Activated CD8-positive, alpha-beta memory T cell treated with anti-CD3 and anti-CD28 coated beads, Interleukin-2, amount 50 U/mL, for 24 hours (primary cell): Measurements from ENCODE around the gene DNAAF5.
A peak's percentile ranks its signal among the peaks of the same experiment; 100 is the strongest.

Source experiments
- DNase-seq: peaks from one replicate; pipeline ENCODE4 v3.0.0-alpha.2; 2020; ENCODE audit errors: extremely low read depth

The DNAAF5 gene

DNA sequence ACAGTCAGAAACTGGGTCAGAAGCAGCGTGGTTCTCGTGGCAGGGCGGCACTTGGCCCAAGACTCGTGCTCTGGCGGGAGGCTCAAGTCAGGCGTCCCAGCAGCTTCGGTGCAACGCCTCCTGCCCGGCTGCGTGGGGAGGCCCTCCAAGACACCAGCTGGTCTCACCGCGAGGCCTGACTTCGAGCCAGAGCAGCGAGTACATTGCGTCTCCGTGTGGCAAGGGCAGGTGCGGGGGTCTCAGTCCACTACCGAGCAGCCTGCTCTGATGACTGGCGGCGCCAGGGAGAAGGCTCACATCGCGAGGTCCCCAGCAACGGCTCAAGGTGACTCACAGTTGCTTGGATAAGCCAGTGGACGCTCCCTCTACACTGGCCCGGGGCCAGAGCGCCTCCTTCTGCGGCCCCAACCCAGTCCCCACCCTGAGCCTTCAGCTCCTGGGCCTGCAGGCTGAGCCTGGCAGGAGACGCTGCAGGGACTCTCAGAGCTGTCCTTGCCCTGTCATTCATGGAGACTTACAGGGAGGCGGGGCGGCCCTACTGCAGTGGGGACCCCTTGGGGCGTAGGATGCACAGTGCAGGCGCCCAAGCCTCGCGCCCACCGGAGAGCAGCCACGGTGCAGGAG lies 42.5 kb downstream of the DNAAF5 start:
- no peak for DNase-seq

DNA sequence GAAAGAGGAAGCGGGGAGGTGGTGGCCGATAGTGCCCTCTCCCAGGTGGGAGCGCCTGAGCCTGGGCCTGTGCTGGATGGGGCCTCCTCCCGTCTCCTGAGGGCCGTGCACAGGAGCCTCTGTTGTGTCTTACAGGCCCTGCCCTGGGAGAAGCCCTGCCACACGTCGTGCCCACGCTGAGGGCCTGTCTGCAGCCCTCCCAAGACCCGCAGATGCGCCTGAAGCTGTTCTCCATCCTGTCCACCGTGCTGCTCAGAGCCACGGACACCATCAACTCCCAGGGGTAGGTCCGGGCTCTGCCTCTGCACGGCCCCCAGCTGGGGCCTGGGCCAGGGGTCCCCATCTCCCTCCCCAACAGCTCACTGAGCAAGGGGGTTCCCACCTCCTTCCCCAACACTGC lies 43.8 kb downstream of the DNAAF5 start:
- no peak for DNase-seq

DNA sequence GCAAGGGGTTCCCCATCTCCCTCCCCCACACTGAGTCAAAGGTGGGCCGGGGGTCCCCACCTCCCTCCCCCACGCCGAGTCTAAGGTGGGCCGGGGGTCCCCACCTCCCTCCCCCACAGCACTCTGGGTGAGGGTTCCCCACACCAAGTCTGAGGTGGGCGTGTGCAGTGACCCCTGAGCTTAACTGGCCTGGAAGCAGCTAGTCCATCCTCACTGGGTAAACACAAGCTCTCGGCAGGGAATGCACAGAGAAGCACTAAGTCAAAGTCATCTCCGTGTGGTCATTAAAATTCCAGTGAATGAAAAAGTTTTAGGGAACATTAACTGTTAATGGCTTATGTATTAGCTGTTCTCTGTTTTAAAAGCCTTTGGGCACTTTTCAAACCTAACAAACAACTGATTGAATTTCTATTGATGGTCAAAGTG lies 44.3 kb downstream of the DNAAF5 start:
- DNase-seq: no peak

DNA sequence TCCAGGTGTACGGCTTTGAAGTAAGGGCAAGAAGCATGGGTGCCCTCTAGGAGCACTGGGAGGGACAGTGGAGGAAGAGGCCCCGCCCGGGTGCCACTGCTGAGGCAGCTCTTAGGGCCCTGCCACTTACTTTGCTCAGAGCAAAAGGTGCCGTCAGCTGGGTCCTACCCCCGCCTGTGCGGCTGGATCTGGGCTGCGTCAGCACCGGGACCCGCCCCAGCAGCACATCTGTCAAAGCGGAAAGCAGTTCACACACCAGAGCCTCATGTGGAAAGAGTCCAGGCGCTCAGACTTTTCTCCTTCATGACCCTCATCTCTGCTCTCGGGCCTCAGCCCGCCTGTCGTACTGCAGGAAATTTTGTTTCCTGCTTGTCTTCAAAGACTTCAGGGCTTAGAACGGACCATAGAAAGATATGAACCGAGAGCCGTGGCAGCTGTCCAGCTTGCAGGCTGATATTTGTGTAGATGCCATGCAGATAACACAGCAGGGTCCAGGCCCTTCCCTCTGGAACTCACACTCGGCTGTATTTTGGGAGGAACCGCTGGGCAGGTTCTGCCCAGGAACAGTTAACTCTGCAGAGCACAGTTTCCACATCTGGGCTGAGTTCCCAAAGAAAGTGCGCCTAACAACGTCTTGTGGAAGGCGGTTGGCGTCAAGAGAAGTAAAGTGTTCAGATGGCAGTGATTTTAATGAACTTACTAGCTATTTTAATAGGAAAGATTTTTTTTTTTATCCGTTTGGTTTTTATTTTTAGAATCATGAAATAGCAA lies 44.9 kb downstream of the DNAAF5 start:
- no peak for DNase-seq

DNA sequence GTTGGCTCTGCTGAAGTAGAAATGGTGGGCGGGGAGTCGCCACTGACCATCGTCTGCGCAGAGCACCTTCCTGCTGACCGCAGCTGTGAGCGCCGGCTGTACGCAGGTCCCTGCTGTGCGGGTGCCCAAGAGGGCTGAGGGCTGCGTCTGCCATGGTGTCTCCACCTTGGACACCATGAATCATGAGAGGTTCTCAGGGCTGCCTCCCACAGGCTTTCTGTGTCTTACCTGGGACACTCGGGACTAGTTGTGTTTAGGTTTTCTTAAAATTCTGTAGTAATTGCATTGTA lies 45.5 kb downstream of the DNAAF5 start:
- DNase-seq: no peak

DNA sequence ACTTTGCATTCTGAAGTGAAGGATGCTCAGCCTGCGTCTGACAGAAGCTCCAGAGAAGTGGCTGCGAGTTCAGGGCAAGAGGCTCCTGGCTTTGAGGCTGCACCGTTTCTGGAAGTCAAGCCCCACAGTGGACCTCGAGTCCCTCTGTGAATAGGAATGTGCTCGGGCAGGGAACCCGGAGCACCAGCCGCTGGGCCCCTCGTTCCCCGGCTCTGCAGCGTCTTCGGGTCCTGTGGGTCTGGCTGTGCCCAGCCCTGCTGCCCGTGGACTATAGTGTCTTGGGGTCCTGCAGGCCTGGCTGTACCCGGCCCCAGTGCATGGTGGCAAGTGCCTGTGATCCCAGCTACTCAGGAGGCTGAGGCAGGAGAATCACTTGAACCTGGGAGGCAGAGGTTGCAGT lies 45.9 kb downstream of the DNAAF5 start:
- DNase-seq: no peak

DNA sequence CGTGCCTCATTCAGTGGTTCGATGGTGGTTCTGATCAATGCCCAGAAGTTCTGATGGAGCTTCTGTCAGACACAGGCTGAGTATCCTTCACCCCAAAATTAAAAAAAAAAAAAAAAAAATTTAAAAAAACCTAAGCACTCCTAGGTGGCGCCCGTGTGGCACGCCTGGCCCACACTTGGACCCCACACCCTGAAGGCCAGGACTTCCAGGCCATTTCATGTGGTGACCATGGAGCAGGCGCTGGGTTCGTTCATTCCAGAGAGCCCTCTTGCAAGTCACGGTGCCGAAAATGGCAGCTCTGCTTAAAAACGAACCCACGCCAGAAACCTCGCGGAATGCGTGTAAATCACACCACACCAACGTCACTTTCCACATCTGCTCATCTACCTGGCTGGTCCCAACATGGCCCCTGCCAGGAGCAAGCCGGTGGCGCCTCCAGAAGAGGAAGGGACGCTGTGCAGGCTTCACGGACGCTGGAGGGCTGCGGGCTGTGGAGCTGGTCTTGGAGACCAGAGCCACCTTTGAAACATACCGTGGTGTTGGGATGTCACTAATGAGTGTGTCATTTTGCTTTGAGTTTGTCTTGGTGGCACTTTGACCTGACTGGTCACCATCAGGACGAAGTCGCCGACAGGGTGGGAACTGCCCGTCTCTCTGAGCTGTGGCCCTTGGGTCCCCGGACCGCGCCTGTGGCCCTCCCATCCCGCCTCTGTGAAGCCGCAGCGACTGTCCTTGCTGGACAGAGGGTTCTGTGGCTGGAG lies 46.5 kb downstream of the DNAAF5 start:
- no peak for DNase-seq

DNA sequence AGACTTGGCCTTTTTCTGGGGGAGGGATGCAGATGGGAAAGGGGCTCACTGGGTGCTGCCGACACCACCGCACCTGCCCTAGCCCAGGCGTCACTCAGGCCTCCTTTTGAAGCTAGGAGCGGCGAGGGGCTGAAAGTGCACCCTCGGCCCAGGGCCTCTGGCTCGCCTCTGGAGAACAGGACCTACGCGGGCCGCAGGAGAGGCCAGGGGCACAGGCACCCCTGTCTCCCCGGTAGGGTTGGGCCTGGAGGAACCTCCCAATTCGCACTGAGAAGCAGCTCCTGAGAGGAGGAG lies 47.1 kb downstream of the DNAAF5 start:
- no peak for DNase-seq

DNA sequence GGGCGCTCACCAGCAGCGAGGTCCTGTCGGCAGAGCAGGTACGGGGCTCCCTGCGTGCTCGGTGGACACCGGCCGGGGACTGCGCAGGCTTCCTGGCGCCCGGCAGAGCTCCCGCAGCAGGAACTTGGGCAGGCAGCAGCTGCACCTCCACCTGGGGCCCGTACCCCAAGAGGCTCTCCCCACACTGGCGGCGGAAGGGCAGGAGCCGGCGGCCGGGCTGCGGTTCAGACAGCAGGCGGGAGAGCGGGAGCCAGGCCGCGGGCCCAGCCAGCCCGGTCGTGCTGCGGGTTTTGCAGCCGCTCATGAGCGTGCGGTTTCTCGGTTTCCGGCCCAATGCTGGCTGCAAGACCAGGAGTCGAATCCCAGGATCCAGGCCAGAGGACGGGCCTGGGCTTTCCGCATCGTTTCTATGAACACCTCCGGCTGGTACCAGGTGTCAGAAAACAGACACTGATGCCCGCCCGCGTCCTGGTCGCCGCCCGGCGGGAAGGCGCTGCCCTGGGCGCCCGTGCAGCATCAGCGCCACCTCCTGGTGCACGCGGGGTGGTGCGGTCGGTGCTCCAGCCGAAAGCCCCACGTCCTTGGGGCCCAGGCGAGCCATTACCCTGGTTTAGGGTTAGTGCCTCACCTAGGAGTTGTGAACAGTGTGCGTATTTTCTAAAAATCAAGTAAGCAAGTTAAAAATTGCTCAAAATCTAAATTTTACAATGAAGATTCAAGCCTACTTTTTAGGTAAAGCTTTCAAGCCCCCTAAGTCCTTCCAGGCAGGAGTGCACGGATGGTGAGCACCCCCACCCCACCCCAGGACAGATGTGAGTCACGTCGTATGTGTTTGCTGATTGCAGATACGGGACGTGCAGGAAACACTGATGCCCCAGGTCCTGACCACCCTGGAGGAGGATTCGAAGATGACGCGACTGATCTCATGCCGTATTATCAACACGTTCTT lies 47.9 kb downstream of the DNAAF5 start:
- peak; percentile 14 for DNase-seq

DNA sequence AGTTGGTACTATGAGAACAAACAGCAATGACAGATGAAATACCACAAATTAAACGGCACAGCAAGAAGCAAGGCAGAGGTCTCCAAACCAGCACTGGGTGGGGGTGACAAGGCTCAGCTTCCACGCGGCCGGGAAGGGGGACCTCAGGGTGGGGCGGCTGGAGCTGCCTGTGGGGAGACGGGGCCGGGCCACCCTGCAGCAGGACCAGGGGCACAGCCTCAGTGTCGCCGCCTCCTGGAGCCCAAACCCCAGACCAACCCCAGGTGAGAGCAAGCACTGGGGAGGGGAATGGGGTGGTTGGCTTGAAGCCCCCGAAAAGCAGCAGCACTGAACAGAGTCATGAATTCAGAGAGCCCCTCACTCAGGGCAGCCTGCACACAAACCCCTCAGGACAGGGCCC lies 49.9 kb downstream of the DNAAF5 start:
- DNase-seq: no peak

DNA sequence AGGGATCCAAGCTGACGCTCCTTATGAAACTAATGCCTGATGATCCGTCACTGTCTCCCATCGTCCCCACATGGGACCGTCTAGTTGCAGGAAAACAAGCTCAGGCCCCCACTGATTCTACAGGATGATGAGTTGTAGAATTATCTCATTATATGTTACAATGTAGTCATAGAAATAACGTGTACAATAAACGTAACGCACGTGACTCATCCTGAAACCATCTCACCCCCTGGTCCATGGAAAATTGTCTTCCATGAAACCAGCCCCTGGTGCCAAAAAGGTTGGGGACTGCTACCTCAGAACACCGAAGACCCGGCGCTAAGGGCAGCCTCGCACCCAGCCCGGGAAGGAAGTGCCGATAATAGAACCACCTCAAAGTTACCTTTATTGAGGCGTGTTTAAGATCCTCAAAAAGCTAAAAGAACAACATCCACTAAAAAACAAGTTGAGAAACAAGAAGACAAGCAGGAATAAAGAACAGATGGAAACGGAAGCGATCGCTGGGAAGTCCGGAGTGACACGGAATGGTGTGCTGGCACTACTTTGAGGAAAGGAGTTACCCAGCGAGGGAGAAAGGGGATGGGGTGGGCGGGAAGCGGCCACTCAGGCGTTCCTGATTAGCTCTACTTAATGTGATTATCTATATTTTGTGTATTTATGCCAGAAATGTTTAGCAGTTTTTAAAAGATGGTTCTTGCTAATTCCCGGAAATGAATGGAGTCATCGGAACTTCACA lies 50.7 kb downstream of the DNAAF5 start:
- DNase-seq: no peak

DNA sequence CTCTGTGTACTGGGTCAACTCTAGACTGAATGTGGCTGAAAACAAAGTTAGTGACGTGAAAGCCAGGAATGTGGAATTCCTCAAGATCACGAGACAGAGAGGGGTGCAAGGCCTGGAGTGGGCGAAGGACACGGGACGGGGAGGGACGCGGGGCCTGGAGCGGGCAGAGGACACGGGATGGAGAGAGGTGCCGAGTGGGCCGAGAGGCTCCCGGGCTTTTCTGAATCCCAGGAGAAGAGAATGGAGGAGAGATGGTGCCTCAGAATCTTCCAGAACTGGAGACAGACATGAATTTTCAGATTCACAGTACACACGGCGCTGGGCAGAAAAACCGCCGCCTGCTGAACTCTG lies 51.2 kb downstream of the DNAAF5 start:
- DNase-seq: no peak

DNA sequence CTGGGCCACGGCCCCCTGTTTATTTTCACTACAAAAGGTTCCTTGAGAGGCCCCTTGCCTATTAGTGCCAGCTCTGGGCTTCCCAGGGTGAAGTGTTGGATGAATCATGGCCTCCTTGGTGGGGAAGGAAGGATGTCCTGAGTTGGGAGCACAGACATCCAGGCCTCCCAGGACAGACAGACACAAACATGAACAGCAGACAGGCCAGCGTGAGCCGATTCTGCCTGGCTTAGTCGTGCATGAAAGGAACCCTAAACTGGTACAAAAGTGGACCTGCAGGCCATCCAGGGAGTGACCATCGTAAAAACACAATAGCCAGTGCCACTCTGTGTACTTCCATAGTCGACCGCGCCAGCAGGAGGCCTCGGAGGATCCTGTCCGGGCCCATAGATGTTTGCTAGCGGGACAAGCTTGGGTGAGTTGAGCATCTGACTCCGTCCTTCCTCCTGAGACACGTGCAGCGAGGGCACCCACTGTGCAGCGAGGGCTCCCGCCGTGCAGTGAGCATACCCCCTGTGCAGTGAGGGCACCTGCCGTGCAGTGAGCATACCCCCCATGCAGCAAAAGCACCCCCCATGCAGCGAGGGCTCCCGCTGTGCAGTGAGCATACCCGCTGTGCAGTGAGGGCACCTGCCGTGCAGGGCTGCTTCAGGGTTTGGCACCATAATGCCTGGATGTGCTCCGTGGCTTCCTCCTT lies 51.9 kb downstream of the DNAAF5 start:
- no peak for DNase-seq

DNA sequence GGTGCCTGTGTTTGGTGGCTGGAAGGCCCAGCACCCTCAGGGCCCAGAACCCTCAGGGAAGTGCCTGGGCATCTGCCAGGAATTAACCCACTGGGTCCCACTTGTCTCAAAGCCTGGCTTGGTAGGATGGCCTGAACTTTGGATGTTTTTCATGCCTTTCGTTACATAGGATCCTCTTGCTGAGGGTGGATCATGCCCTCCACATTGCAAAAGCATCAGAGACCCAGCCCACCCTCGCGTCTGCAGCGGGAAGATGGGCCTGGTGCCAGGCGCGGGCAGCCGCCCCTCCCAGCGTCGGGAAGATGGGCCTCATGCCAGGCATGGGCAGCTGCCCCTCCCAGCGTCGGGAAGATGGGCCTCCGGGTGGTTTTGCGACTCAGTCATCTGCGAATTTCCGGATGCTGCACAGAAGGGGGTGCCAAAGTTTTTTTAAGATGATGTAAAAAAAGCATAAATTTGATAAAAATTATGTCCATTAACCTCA lies 52.5 kb downstream of the DNAAF5 start:
- no peak for DNase-seq

DNA sequence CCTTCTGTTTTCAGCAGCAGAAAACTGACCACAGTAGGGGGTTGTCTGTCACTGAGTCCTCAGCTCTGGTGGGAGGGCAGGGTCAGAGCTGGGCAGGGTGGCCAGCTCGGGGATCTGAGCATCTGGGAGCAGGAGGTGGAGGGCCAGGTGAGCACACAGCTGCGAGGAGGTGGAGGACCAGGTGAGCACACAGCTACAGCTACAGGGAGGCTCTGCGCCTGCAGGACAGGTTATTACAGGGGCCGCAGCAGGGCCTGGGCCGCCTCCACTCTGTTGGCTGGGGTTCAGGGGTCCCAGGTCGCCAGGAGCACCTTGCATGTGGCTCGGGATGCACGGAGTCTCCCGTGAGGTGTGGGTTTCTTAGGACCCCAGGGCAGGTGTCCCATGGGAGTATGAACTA lies 53.0 kb downstream of the DNAAF5 start:
- no peak for DNase-seq

DNA sequence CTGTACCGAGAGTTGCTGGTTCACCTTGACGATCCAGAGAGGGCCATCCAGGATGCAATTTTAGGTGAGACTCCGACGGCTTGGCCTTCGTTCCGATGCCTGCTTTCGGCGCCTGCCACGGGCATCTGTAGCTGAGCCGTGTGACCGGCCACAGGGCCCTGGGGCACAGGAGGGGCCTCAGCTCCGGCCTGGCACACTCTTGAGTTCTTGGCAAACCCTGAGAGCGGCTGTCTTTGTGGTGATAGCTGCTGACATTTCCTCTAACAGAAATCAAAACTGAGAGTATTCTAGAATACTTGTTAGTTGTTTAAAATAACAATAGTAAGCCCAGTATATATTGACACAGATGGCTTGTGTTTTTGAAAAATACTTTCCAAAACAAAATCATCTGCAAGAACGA lies 53.6 kb downstream of the DNAAF5 start:
- no peak for DNase-seq

DNA sequence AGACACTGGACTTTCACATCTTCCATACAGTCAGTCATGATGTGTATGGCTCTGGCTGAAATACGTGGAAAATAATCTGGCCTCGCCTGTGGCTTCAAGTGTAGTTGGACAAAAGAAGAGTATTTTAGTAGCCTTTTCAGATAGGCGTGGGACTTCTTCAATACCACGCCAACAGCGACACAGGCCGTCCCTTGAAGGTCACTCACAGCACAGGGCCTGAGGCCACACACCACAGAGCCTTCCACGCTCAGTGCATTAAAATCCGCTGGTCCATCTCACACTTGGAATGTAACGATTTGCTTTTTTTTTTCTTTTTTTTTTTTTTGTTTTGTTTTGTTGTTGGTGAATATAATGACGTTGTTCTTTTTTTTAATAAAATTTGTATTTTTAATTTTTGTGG lies 54.0 kb downstream of the DNAAF5 start:
- DNase-seq: no peak

DNA sequence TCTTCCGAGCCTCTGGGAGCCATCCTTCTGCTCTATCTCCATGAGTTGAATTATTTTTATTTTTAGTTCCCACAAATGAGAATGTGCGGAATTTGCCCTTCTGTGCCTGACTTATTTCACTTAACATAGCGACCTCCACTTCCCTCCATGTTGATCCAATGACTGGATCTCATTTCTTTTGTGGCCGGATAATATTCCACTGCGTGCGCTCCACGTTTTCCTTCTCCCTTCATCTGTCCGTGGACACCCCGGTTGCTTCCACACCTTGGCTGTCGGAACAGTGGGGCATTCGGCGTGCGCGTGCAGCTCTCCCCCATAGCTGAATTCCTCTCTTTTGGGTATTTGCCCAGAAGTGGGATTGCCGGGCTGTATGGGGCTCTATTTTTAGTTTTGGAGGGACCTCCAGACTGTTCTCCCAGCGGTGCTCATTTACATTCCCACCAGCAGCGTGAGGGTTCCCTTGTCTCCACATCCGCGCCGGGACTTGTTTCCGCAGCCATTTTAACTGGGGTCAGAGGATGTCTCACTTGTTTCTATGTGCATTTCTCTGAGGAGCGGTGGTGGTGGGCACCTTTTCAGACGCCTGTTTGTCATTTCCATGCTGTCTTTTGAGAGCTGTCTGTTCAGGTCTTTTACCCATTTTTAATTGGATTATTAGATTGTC lies 54.8 kb downstream of the DNAAF5 start:
- DNase-seq: no peak

DNA sequence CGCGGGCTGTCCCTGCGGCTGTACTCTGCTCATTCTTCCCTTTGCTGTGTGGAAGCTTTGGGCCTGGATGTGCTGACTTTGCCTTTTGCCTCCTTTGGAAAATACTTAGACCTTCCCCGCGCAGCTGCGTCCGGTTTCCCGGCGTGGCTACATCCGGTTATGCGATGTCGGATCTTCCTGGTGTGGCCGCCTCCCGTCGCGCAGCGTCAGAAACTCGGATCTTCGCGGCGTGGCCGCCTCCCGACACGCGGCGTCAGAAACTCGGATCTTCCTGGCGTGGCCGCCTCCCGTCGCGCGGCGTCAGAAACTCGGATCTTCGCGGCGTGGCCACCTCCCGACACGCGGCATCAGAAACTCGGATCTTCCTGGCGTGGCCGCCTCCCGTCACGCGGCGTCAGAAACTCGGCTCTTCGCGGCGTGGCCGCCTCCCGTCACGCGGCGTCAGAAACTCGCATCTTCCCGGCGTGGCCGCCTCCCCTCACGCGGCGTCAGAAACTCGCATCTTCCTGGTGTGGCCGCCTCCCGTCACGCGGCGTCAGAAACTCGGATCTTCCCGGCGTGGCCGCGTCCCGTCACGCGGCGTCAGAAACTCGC lies 55.5 kb downstream of the DNAAF5 start:
- DNase-seq: no peak
